ENCODE data around the gene NEO1.

The NEO1 gene

GRCh38 chr15:73331501-73331900, 279.2 kb downstream of the NEO1 start:
- Histone ChIP-seq H3F3A (ENCODE audit: control insufficient read depth, insufficient read depth) (no peaks in the 10 kb centered on the region), H3K4me2 (ENCODE audit: low read length) (no peak overlapping the region), H3K79me2 (ENCODE audit: control insufficient read depth, low read length) (no peaks in the 10 kb centered on the region), H3K4me3 (ENCODE audit: low read length) (no peak overlapping the region), H3K36me3 (ENCODE audit: control insufficient read depth, low read length) (no peaks in the 10 kb centered on the region), H4K20me1 (ENCODE audit: control insufficient read depth, insufficient read depth, low read depth, low read length) (no peaks in the 10 kb centered on the region), H3K9me2 (replicated peaks; ENCODE audit: control insufficient read depth, low read length) (no peaks in the 10 kb centered on the region), H3K9me3 (ENCODE audit: control insufficient read depth, insufficient read depth, low read length) (no peaks in the 10 kb centered on the region), H3K27me3 (ENCODE audit: control insufficient read depth, low read length) (no peaks in the 10 kb centered on the region), H3K27ac (ENCODE audit: low read depth, low read length) (no peak overlapping the region), H3K4me1 (ENCODE audit: control insufficient read depth, low read length) (no peaks in the 10 kb centered on the region)
- TF ChIP-seq CTCF (IDR thresholded peaks at IDR 0.05; ENCODE audit: low read depth, low read length, poor library complexity, severe bottlenecking) (no peak), EZH2phosphoT487 (IDR thresholded peaks at IDR 0.05; ENCODE audit: borderline replicate concordance, low read length) (no peak)

GRCh38 chr15:73331991-73332925, 280.0 kb downstream of the NEO1 start:
- TF ChIP-seq EZH2phosphoT487 (IDR thresholded peaks at IDR 0.05; ENCODE audit: borderline replicate concordance, low read length) (no peak), CTCF (IDR thresholded peaks at IDR 0.05; ENCODE audit: low read depth, low read length, poor library complexity, severe bottlenecking) (no peak)
- Histone ChIP-seq H3K36me3 (ENCODE audit: control insufficient read depth, low read length) (no peaks in the 10 kb centered on the region), H3K27ac (ENCODE audit: low read depth, low read length) (no peak overlapping the region), H3K4me2 (ENCODE audit: low read length) (no peak overlapping the region), H3K4me3 (ENCODE audit: low read length) (no peak overlapping the region), H3K9me2 (replicated peaks; ENCODE audit: control insufficient read depth, low read length) (no peaks in the 10 kb centered on the region), H4K20me1 (ENCODE audit: control insufficient read depth, insufficient read depth, low read depth, low read length) (no peaks in the 10 kb centered on the region), H3K4me1 (ENCODE audit: control insufficient read depth, low read length) (no peaks in the 10 kb centered on the region), H3K9me3 (ENCODE audit: control insufficient read depth, insufficient read depth, low read length) (no peaks in the 10 kb centered on the region), H3K27me3 (ENCODE audit: control insufficient read depth, low read length) (no peaks in the 10 kb centered on the region), H3K79me2 (ENCODE audit: control insufficient read depth, low read length) (no peaks in the 10 kb centered on the region), H3F3A (ENCODE audit: control insufficient read depth, insufficient read depth) (no peaks in the 10 kb centered on the region)

- H3K36me3 ChIP-seq (ENCODE audit: control insufficient read depth, low read length) = no peaks in the 10 kb centered on the region
- no peak overlapping the region for H3K4me3 ChIP-seq (ENCODE audit: low read length)
- no peaks in the 10 kb centered on the region for H4K20me1 ChIP-seq (ENCODE audit: control insufficient read depth, insufficient read depth, low read depth, low read length)
- no peaks in the 10 kb centered on the region for H3K9me3 ChIP-seq (ENCODE audit: control insufficient read depth, insufficient read depth, low read length)
- H3K9me2 ChIP-seq (replicated peaks; ENCODE audit: control insufficient read depth, low read length) = no peaks in the 10 kb centered on the region
- H3K4me2 ChIP-seq (ENCODE audit: low read length) = no peak overlapping the region
- no peaks in the 10 kb centered on the region for H3K79me2 ChIP-seq (ENCODE audit: control insufficient read depth, low read length)
- H3K27me3 ChIP-seq (ENCODE audit: control insufficient read depth, low read length) = no peaks in the 10 kb centered on the region
- no peak overlapping the region for H3K27ac ChIP-seq (ENCODE audit: low read depth, low read length)
- H3F3A ChIP-seq (ENCODE audit: control insufficient read depth, insufficient read depth) = no peaks in the 10 kb centered on the region
- TF ChIP-seq EZH2phosphoT487 (IDR thresholded peaks at IDR 0.05; ENCODE audit: borderline replicate concordance, low read length) = no peak
- TF ChIP-seq CTCF (IDR thresholded peaks at IDR 0.05; ENCODE audit: low read depth, low read length, poor library complexity, severe bottlenecking) = no peak
- H3K4me1 ChIP-seq (ENCODE audit: control insufficient read depth, low read length) = no peaks in the 10 kb centered on the region
Observed at GRCh38 chr15:73333001-73333400, 280.7 kb downstream of the NEO1 start.
